Measurements from ENCODE around the gene ITCH. TPM values are rescaled to one million over a fixed set of nuclear protein-coding genes. Genes with fewer than 3 reads are reported as not detected.

ITCH gene
- total and polyA plus RNA-seq, 2 of the 8 experiments (the other 6 are each of a cell fraction or from before 2014, with no cell fraction given) = 3.9 to 45.2 TPM

DNA sequence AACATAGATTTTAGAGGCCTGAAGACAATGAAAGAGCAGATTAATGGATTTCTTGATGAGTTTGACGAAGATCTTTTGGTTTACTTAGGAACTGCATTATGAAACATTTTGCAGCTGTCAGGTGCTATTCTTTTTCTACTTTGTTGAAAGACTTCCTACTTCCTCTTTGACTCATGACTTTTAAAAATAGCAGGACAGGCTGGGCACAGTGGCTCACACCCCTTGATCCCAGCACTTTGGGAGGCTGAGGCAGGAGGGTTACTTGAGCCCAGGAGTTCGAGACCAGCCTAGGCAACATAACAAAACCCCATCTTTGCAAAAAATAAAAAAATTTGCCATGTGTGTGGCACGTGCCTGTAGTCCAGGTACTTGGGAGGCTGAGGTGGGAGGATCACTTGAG lies 52.0 kb downstream of the ITCH start:
- no peak overlapping the region for H2BK12ac ChIP-seq (ENCODE audit: low read depth, low read length)
- no peaks in the 10 kb centered on the region for H3K27me3 ChIP-seq (replicated peaks in 1 of 4; ENCODE audit: control insufficient read depth in 3 of 4, extremely low read depth in 1 of 4, insufficient read depth in 3 of 4, low read length in 3 of 4)
- no peak overlapping the region for H2BK20ac ChIP-seq (ENCODE audit: low read length)
- H3K4me2 ChIP-seq (ENCODE audit: insufficient read depth in 1 of 2, low read depth in 2 of 2, low read length in 2 of 2) = no peak overlapping the region
- DNase-seq (ENCODE audit: low read depth in 1 of 2, low spot score in 2 of 2) (no peak), FAIRE-seq (no peak)
- H3K4ac ChIP-seq (replicated peaks; ENCODE audit: insufficient read length, low read depth, low read length) = no peak overlapping the region
- POLR2A ChIA-PET (ENCODE audit: partially characterized antibody) = no interaction called here
- no peak overlapping the region for H2BK15ac ChIP-seq (ENCODE audit: low read length)
- H2AFZ ChIP-seq (ENCODE audit: low read length) = no peak overlapping the region
- no peak overlapping the region for H4K91ac ChIP-seq (replicated peaks; ENCODE audit: insufficient read length, low read length)
- H3K79me1 ChIP-seq (ENCODE audit: low read depth, low read length) = no peaks in the 10 kb centered on the region
- H2BK5ac ChIP-seq (ENCODE audit: low read depth, low read length) = no peak overlapping the region
- TF ChIP-seq BCL11A (IDR thresholded peaks at IDR 0.05; ENCODE audit: low read depth in 2 of 2, low read length in 2 of 2) (no peak), JUN (IDR thresholded peaks at IDR 0.05; ENCODE audit: low read depth, low read length) (no peak), GTF2F1 (IDR thresholded peaks at IDR 0.05; ENCODE audit: borderline replicate concordance, low read depth, low read length) (no peak), PHF8 (conservative IDR thresholded peaks at IDR 0.05; ENCODE audit: low read depth, low read length) (no peak), EGR1 (IDR thresholded peaks at IDR 0.05; ENCODE audit: borderline replicate concordance, low read depth, low read length) (no peak), SP1 (IDR thresholded peaks at IDR 0.05; ENCODE audit: low read depth, low read length) (no peak), SIRT6 (IDR thresholded peaks at IDR 0.05; ENCODE audit: low read length) (no peak), TEAD4 (IDR thresholded peaks at IDR 0.05; ENCODE audit: low read depth, low read length) (no peak)
- TF ChIP-seq, protein P1, sequence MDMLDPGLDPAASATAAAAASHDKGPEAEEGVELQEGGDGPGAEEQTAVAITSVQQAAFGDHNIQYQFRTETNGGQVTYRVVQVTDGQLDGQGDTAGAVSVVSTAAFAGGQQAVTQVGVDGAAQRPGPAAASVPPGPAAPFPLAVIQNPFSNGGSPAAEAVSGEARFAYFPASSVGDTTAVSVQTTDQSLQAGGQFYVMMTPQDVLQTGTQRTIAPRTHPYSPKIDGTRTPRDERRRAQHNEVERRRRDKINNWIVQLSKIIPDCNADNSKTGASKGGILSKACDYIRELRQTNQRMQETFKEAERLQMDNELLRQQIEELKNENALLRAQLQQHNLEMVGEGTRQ (IDR thresholded peaks at IDR 0.05; ENCODE audit: low read length) = no peak
- TF ChIP-seq, protein P2, sequence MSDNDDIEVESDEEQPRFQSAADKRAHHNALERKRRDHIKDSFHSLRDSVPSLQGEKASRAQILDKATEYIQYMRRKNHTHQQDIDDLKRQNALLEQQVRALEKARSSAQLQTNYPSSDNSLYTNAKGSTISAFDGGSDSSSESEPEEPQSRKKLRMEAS (IDR thresholded peaks at IDR 0.05) = no peak
- H2BK120ac ChIP-seq (replicated peaks; ENCODE audit: low read depth, low read length) = no peak overlapping the region
- WGBS, 2 experiments (ENCODE audit: extremely low coverage in 1 of 2, insufficient coverage in 1 of 2, insufficient read length in 1 of 2, insufficient replicate concordance in 2 of 2, low coverage in 1 of 2, low lambda C conversion rate in 2 of 2, missing lambda C conversion rate in 1 of 2) = 89% methylated on average over 3 of the region's 3 CpGs; no CpG with 5 or more reads in 1 of the 2 experiments
- H4K20me1 ChIP-seq (replicated peaks in 1 of 2; ENCODE audit: control insufficient read depth in 1 of 2, insufficient read depth in 2 of 2, low read length in 2 of 2) = peaks cover 0 to 1% of the 10 kb centered on the region in 2 experiments
- H3K9me3 ChIP-seq (ENCODE audit: insufficient read depth in 2 of 2, low read depth in 1 of 2, low read length in 1 of 2) = no peaks in the 10 kb centered on the region
- H3K4me3 ChIP-seq (ENCODE audit: extremely low read depth in 1 of 4, insufficient read depth in 2 of 4, low read depth in 3 of 4, low read length in 4 of 4) = no peak overlapping the region
- no peaks in the 10 kb centered on the region for H3K23me2 ChIP-seq (ENCODE audit: low read depth, low read length)
- H3K23ac ChIP-seq (ENCODE audit: insufficient read length) = no peak overlapping the region
- H2AK5ac ChIP-seq (ENCODE audit: low read depth, low read length) = no peak overlapping the region
- no peak overlapping the region for H3K27ac ChIP-seq (ENCODE audit: low read depth, low read length)
- H3K36me3 ChIP-seq (ENCODE audit: control insufficient read depth in 2 of 4, insufficient read depth in 4 of 4, low read length in 3 of 4) = peaks cover 4 to 51% (median 16%) of the 10 kb centered on the region in 4 experiments; a peak in 6 of 8 replicates
- H3K9ac ChIP-seq (replicated peaks in 1 of 4; ENCODE audit: extremely low read depth in 1 of 4, low read depth in 3 of 4, low read length in 3 of 4) = no peak overlapping the region
- CTCF ChIA-PET (ENCODE audit: partially characterized antibody) = interaction anchor here (0.6 to 5.0 kb wide), 3 partner anchors 17 to 108 kb away, joined by 3 to 21 read pairs (median 4); no protein-coding TSS in a partner anchor
- H3K79me2 ChIP-seq (ENCODE audit: control insufficient read depth in 1 of 2, insufficient read depth in 2 of 2, low read length in 2 of 2) = no peaks in the 10 kb centered on the region
- no peak overlapping the region for H4K8ac ChIP-seq (ENCODE audit: extremely low read depth, insufficient read depth, low read length)
- no peak overlapping the region for H3K18ac ChIP-seq (ENCODE audit: extremely low read depth, low read length)
- no peak overlapping the region for H4K5ac ChIP-seq (ENCODE audit: insufficient read length, low read depth, low read length)
- no peaks in the 10 kb centered on the region for H3K4me1 ChIP-seq (replicated peaks in 1 of 4; ENCODE audit: control insufficient read depth in 3 of 4, insufficient read depth in 4 of 4, low read length in 3 of 4)
- H3K56ac ChIP-seq (replicated peaks; ENCODE audit: insufficient read length, low read depth, low read length) = no peak overlapping the region
- H3K14ac ChIP-seq (ENCODE audit: insufficient read length) = no peak overlapping the region
